ENCODE data around the gene SRPK2.
A peak's percentile ranks its signal among the peaks of the same experiment; 100 is the strongest.

Gene SRPK2

GRCh38 chr7:105229641-105230040 is 159.1 kb downstream of the SRPK2 start:
- no peak for DNase-seq (ENCODE audit: low read depth in 1 of 2, low spot score in 1 of 2)

DNA sequence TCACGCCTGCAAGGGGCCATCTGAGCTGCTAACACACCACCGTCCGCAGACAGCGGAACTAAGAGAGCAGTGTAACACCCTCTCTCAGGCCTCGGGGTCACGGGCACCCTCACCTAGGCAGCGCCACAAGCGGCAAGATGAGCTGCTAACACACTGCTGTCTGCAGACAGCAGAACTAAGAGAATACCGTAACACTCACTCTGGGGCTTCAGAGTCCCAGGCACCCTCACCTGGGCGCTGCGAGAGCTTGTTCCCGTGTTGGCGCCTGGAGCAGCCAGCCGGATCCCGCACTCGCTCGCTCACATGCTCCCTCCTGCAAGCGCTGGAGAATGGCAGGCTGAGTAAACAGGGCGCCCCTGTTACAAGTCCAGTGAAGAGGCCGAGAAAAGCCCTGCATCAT is 160.2 kb downstream of the SRPK2 start:
- no peak for DNase-seq (ENCODE audit: low read depth in 1 of 2, low spot score in 1 of 2)

GRCh38 chr7:105227391-105227790 is 161.3 kb downstream of the SRPK2 start:
- DNase-seq (ENCODE audit: low read depth in 1 of 2, low spot score in 1 of 2): no peak

DNA sequence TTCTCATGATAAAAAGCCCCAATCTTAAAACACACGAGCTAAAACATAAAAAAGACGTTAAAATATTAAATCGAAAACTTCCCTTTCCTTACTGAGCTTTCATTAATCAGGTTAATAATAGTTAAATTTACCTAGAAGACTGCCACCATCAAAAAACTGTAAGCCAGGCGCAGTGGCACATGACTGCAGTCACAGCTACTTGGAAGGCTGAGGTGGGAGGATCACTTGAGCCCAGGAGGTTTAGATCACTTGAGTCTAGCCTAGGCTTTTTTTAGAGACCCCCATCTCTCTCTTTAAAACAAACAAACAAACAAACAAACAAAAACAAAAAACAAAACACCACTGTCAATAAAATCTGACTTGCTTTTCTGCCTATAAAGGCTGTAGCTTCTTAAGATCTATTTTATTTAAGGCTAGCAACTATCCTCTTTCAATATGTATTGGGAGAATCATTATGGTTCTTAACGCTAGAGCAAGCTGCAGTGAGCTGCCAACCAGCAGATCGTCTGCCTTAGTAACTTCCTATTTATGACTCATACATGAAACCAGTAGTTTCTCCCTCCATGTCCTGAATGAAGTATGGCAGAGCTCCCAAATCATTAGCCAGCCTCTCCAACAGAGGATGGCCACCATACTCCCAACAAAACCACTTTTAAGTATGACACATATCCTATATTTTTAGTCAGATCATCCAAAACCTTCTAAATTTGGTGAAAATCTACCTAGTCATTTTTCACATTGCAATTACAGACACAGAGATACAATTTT is 163.7 kb downstream of the SRPK2 start:
- DNase-seq (ENCODE audit: low read depth in 1 of 2, low spot score in 1 of 2): no peak

- no peak for DNase-seq (ENCODE audit: low read depth in 1 of 2, low spot score in 1 of 2)
Measured at GRCh38 chr7:105222953-105223352, 165.8 kb downstream of the SRPK2 start.

DNA sequence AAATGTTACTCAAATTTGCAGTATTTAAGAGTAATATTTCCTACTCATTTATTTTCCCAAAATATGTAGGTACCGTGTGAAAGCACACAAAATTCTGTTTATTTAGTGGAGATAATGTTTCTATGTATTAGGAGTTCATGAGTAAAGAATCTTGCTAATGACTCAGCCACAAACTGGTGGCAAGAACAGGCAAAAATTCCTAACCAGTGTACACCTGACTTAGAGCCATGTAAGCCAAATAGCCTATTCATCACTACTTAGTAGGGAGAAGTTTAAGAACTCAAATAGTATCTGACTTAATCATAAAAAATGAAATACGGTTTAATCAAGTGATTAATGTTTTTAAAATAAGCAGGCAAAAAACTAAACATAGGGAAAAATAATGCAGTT is 169.0 kb downstream of the SRPK2 start:
- no peak for DNase-seq (ENCODE audit: low read depth in 1 of 2, low spot score in 1 of 2)

DNA sequence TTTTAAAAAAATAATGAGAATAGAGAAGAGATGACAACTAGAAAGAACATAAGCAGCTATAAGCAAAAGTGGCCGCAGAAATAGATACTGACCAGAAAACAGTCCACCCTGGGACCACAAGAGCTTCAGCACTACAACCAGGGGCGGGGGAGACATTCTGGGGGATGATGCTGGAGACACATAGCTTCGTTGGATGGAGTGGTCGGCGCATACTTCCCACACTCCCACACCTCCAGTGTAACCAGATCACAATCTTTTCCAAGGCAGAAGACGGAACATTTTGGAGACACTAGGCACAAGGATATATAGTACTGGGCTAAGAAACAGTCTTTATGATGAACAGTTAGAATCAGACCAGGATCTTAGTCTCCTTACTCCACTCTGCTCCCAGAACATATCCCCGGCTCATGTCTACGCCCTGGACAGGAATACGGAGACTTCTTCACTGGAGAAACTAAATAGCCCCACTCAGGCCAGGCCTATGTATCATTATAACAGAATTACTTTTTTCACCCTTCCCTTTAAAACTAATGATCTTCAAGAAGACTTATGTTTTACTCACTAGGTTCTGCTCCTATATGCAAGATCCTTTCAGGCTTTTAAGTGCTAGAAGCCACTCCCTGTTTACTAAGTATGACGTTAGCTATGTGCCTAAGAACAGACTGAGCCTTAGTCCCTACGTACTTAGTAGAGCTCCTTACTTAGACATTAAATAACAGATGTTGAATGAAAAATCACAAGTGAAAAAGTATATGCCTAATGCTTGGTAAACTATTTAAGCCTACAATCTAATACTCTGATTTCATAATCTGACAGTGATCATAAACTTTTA is 169.6 kb downstream of the SRPK2 start:
- DNase-seq (ENCODE audit: low read depth in 1 of 2, low spot score in 1 of 2): no peak

DNA sequence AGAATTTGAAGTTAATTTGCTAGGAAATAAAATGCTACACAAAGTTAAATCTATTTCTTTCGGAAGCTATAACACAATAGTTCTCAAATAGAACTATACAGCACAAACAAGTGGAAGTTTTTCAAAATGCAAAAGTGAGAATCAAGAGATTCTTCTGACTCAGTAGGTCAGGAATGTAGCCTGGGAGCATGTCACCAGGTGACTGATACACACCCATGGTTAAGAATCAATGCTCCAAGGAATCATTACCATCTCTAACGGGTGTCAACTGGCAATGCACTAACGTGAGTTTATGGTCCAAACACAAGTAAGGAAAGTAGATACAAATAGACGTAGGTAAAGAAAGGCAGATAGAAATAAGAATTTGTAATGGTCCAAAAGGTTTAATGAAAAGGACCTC is 170.5 kb downstream of the SRPK2 start:
- DNase-seq (ENCODE audit: low read depth in 1 of 2, low spot score in 1 of 2): no peak

DNA sequence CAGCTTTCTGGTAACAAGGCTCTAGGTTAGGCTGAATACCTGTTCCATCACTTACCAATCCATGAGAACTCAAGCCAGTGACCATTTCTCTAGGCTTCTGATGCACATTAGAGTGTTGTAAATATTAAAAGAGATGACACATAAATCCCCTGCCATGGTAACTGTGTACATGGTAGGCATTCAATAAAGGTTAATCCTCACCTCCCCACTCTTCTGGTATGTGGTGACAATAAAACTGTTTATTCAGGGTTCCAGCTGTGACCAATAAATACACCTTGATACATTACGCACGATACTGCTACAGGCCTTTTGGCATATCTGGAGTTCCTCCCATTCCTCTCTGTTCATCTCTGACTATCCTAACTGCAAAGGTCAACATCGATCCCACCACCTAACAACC is 171.9 kb downstream of the SRPK2 start:
- DNase-seq (ENCODE audit: low read depth in 1 of 2, low spot score in 1 of 2): no peak

DNA sequence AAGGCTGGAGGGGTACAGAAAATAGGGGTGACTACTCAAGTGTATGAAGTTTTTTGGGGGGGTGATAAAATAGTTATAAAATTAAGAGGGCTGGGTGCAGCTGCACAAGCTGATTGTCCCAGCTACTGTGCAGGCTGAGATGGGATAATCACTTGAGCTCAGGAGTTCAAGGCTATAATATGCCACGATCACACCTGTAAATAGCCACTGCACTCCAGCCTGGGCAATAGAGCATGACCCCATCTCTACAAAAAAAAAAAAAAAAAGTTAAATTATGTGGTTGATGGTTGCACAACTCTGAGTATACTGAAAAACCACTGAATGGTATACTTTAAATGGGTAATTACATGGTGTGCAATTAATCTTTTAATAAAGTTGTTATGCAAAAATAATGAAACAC is 172.9 kb downstream of the SRPK2 start:
- DNase-seq (ENCODE audit: low read depth in 1 of 2, low spot score in 1 of 2): no peak

- DNase-seq (ENCODE audit: low read depth in 1 of 2, low spot score in 1 of 2): no peak
Measured at GRCh38 chr7:105215182-105215581, 173.5 kb downstream of the SRPK2 start.

DNA sequence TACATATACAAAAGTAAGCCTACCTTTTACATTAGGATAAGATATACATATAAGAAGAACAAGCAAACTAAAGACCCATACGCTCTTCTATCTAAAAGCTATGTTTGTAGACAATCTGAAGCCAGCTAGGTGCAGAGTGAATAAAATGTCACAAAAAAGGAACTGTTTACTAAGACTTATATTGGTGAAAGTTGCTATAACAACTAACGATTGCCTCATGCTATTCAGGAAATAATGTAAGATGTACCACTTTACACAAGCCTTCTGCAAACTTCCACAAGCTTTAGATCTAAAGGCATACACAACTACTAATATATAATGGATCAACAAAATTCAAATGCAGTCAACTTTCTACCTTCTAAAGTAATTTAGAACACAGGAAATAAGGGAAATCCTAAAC is 175.1 kb downstream of the SRPK2 start:
- no peak for DNase-seq (ENCODE audit: low read depth in 1 of 2, low spot score in 1 of 2)

DNA sequence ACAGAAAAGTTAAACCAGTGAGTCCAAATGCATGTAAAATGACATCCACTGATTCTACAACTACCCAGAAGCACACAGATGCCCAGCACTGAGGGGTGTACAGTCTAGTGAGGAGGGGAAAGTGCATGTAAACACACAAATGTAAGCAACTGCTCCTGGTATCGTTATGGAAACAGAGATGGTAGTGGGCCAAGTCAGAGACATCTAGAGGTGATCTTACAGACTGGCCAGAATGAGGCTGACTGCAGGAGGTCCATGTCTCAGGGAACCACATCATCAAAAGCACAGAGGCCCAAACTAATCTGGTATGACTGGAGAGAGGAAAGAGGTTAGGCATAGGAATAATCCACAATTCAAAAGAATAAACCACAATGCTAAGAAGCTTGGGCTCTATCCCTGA is 176.5 kb downstream of the SRPK2 start:
- DNase-seq (ENCODE audit: low read depth in 1 of 2, low spot score in 1 of 2): no peak

DNA sequence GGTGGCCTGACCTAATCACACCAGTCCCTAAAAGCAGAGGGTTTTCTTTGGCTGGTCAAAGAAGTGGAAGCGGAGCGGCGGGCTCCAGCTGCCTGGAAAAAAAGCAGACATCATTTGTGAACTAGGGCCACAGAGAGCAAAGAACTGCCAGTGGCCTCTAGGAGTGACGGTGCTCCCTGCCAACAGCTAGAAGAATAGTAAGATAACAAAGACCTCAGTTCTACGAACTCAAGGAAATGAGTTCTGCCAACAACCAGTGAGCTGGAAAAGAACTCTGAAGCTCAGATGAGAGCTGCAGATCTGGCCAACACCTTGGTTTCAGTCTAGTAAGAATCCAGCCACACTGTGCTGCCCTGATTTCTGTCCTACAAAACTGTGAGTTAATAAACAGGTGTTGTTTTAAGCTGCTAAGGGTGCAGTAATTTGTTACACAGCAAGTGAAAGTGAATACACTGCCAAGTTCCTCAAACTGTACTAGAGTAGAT is 178.0 kb downstream of the SRPK2 start:
- DNase-seq (ENCODE audit: low read depth in 1 of 2, low spot score in 1 of 2): no peak

DNA sequence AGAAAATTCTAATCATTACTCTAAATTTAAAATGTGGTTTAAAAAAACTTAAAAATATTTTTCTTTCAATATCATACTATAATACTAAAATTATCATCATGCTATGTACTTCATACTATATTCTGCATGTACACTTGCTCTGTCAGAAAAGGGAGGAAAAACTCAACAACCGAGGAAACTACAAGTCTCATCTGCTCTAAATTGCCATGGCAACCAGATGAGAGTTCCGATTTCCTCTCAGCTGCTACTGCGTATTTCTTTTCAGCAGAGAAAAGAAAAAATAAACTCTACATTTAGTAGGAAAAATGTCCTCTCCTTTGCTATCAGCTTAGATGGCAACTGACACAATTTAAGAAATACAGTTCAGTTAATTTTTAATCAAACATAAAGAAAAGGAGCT is 178.9 kb downstream of the SRPK2 start:
- DNase-seq (ENCODE audit: low read depth in 1 of 2, low spot score in 1 of 2): no peak

DNA sequence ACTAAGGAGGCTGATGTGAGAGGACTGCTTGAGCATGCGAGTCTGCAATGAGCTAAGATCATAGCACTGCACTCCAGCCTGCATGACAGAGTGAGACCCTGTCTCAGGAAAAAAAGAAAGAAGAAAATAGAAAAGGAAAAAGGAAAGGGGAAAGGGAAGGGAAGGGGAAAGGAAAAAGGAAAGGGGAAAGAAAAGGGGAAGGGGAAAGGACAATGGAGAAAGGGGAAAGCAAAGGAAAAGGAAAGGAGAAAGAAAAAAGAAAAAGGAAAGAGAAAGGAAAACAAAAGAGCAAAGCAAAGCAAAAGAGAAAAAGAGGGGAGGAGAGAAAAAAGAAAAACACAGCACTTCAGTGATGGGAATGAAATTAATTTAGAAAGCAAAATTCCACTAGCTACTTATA is 179.3 kb downstream of the SRPK2 start:
- DNase-seq (ENCODE audit: low read depth in 1 of 2, low spot score in 1 of 2): no peak

DNA sequence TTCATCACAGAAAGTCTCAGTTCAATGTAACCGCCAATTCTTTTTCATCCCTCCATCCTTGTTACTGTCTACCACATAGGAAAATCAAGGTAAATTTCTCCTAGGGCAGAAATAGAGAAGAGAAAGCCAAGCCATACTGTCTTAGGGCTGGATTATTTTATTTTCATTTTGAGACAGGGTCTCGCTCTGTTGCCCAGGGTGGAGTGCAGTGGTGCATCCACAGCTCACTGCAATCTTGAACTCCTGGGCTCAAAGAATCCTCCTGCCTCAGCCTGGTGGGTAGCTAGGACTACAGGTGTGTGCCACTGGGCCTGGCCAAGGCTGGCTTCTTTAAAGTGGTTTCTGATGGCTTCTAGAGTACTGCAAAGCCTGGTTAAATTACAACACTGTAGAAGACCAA is 181.7 kb downstream of the SRPK2 start:
- DNase-seq (ENCODE audit: low read depth in 1 of 2, low spot score in 1 of 2): no peak

DNA sequence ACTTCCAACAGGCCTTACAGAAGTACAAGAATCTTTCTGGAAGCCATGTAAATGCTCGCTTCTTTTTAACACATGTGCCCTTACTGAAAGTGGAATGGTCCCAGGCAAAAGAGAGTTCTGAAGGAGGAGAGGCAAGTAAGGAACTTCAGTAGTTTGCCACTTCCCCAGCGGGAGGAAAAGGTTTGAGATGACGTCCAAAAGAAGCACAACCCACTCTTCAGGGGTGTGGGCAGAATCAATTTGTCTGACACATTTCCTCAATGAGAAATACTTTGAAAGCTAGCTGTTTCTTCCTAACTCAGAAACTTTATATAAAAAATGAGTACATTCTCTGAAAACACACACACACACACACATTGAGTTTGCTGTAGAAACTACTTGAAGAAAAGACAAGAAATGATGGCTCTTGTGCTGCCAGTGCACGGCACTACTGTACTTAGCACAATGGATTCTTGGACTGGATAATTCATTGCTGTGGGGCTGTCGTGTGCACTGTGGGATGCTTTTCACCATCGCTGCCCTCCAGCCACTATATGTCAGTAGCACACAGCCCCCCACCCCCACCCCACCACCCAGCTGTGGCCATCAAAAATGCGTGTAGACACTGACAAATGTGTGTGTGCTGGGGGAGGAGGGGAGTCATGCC is 183.0 kb downstream of the SRPK2 start:
- DNase-seq (ENCODE audit: low read depth in 1 of 2, low spot score in 1 of 2): peak in 1 of 2 donors; percentile 11

- DNase-seq (ENCODE audit: low read depth in 1 of 2, low spot score in 1 of 2): no peak
Measured at GRCh38 chr7:105204953-105205352, 183.8 kb downstream of the SRPK2 start.

GRCh38 chr7:105204520-105204919 is 184.2 kb downstream of the SRPK2 start:
- no peak for DNase-seq (ENCODE audit: low read depth in 1 of 2, low spot score in 1 of 2)

GRCh38 chr7:105202616-105203015 is 186.1 kb downstream of the SRPK2 start:
- no peak for DNase-seq (ENCODE audit: low read depth in 1 of 2, low spot score in 1 of 2)

DNA sequence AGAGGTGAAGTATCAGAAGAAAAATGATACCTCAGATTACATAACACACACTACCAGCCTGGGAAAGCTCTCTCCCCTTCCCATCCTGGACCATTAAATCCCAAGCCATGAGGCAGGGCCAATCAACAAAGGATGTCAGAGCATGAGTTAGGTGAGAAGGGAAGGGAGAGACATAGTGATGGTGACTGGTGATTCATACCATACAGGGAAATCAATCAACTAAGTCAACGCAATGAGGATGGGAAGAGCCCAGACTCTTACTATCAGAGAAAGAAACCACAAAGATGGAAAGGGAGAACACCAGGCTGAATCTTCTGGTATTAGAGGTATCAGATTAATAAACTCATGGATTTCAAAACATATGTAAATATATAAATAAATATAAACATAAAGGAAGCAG is 189.3 kb downstream of the SRPK2 start:
- DNase-seq (ENCODE audit: low read depth in 1 of 2, low spot score in 1 of 2): no peak

Measured in activated CD4-positive, alpha-beta T cell treated with anti-CD3 and anti-CD28 coated beads, Interleukin-2, amount 50 U/mL, for 24 hours (primary cell).